ENCODE data around the gene SMAD1. TPM values are rescaled to one million over a fixed set of nuclear protein-coding genes. Genes with fewer than 3 reads are reported as not detected.

Gene SMAD1
- total RNA-seq, 1 experiment from 2014 or later, result 21.1 TPM

- Histone ChIP-seq H3K4ac (ENCODE audit: low read depth, low read length) (no peak overlapping the region), H2BK5ac (ENCODE audit: insufficient read length, low read length) (no peak overlapping the region), H4K5ac (ENCODE audit: insufficient read length, low read depth, low read length) (no peak overlapping the region), H3K4me1 (ENCODE audit: insufficient read depth, low read length) (no peaks in the 10 kb centered on the region), H3T11ph (ENCODE audit: low read length) (no peak overlapping the region), H2BK120ac (ENCODE audit: low read depth, low read length, poor library complexity, severe bottlenecking) (no peak overlapping the region), H2BK20ac (ENCODE audit: low read depth, low read length, poor library complexity, severe bottlenecking) (no peak overlapping the region), H3K4me2 (ENCODE audit: insufficient read depth, insufficient read length, low read length) (no peak overlapping the region), H4K20me1 (ENCODE audit: control insufficient read depth, insufficient read depth, insufficient read length) (no peaks in the 10 kb centered on the region), H3K23me2 (ENCODE audit: insufficient read length, low read depth, low read length, poor library complexity, severe bottlenecking) (no peaks in the 10 kb centered on the region), H3K27ac (ENCODE audit: insufficient read length, low read depth, low read length) (no peak overlapping the region), H3K79me2 (ENCODE audit: insufficient read depth, low read length) (no peaks in the 10 kb centered on the region), H3K14ac (ENCODE audit: insufficient read depth, low read length) (no peak overlapping the region), H3K56ac (ENCODE audit: insufficient read length, low read depth, low read length) (no peak overlapping the region), H2BK12ac (ENCODE audit: insufficient read length, low read depth, low read length) (no peak overlapping the region), H3K18ac (ENCODE audit: insufficient read length, low read depth, low read length) (no peak overlapping the region), H2AK5ac (ENCODE audit: insufficient read length, low read length) (no peak overlapping the region), H3K79me1 (ENCODE audit: insufficient read depth, low read depth, low read length, poor library complexity, severe bottlenecking) (no peaks in the 10 kb centered on the region), H3K9me3 (ENCODE audit: control insufficient read depth, low read depth, low read length) (no peaks in the 10 kb centered on the region), H4K91ac (ENCODE audit: insufficient read length, low read depth, low read length) (no peak overlapping the region), H3K23ac (ENCODE audit: insufficient read length, low read depth, low read length) (no peak overlapping the region), H2AFZ (ENCODE audit: low read length) (no peak overlapping the region), H2BK15ac (ENCODE audit: low read depth, low read length) (no peak overlapping the region), H4K8ac (replicated peaks; ENCODE audit: insufficient read length, low read depth, low read length) (no peak overlapping the region), H3K27me3 (ENCODE audit: insufficient read depth, low read length) (no peaks in the 10 kb centered on the region), H3K9ac (ENCODE audit: extremely low read depth, insufficient read length, low read length) (no peak overlapping the region)
- H3K4me3 Mint-ChIP-seq, result no peak overlapping the region
- no peak for TF ChIP-seq CTCF (conservative IDR thresholded peaks at IDR 0.05)
- 0 out of 4 replicates have a peak, but pooled peaks cover 0 to 2% of the 10 kb centered on the region in 2 experiments for H3K4me1 Mint-ChIP-seq
- H3K27ac Mint-ChIP-seq, result no peak overlapping the region
- no peaks in the 10 kb centered on the region for H3K27me3 Mint-ChIP-seq (ENCODE audit: low read depth)
- peaks cover 19 to 62% (median 35%) of the 10 kb centered on the region in 3 experiments for H3K36me3 Mint-ChIP-seq (ENCODE audit: insufficient read depth in 1 of 3, low read depth in 3 of 3)
- H3K9me3 Mint-ChIP-seq, result peaks cover 4 to 9% of the 10 kb centered on the region in 2 experiments; a peak in 3 of 5 replicates
- no CpG with 5 or more reads among the region's 4 CpGs for WGBS (ENCODE audit: extremely low coverage, insufficient read length, low lambda C conversion rate)
- no peak for DNase-seq
Observed at GRCh38 chr4:145552181-145552822, 70.6 kb downstream of the SMAD1 start.
